Measurements from ENCODE around the gene LIPC.

- TF ChIP-seq EZH2 (IDR thresholded peaks at IDR 0.05; ENCODE audit: borderline replicate concordance, low read depth, low read length, severe bottlenecking) (no peak), CTCF (IDR thresholded peaks at IDR 0.05; ENCODE audit: extremely low read depth in 1 of 2, insufficient read depth in 1 of 2, low read depth in 1 of 2, low read length in 2 of 2) (no peak), JUN (IDR thresholded peaks at IDR 0.05; ENCODE audit: borderline replicate concordance, insufficient read depth, insufficient read length, low read depth) (no peak), POLR2A (IDR thresholded peaks at IDR 0.05; ENCODE audit: low read depth, low read length) (no peak), POLR2AphosphoS5 (IDR thresholded peaks at IDR 0.05; ENCODE audit: insufficient read depth, low read depth, low read length) (no peak), MYC (IDR thresholded peaks at IDR 0.05; ENCODE audit: low read depth, low read length) (no peak), FOS (IDR thresholded peaks at IDR 0.05; ENCODE audit: borderline replicate concordance, insufficient read depth, low read length) (no peak), GATA2 (IDR thresholded peaks at IDR 0.05; ENCODE audit: insufficient read depth, insufficient read length, low read depth, low read length) (no peak)
These were observed 91.8 kb downstream of the LIPC start for GRCh38 chr15:58523634-58524033.

All from endothelial cell of umbilical vein (primary cell).